OCI-LY7 (cell line): ENCODE data around the gene METTL23. TPM values are rescaled to one million over a fixed set of nuclear protein-coding genes. Genes with fewer than 3 reads are reported as not detected.
"Not testable (repeated sequence)": the region's sequence is repeated elsewhere in the genome, so short reads cannot be mapped to it uniquely, and the experiment has no call there.

ENCODE experiments used
- BruUV-seq: library from RNA; stranded (reverse); fragments of 400-500 nt; replicated peaks from 2 replicates; lab custom pipeline; 2021; lab: Mats Ljungman, UMichigan
- CTCF ChIA-PET: fragments of 300-600 bp; sonication (Branson Sonifier 250); formaldehyde crosslinking; loops from one replicate; lab custom pipeline; 2022; ENCODE audit warnings: antibody characterized with exemption; ENCODE audit not compliant: unreplicated experiment; lab: Charles Lee
- POLR2A ChIA-PET: fragments of 300-600 bp; sonication (Branson Sonifier 250); formaldehyde crosslinking; loops from one replicate; lab custom pipeline; 2022; ENCODE audit warnings: antibody characterized with exemption; lab: Charles Lee
- DNase-seq: peaks from one replicate; pipeline ENCODE4 v3.0.0-alpha.2; 2015; ENCODE audit warnings: low spot score
- H2AFZ ChIP-seq: fragments of 200-600 bp; sonication (generic), shearing (Covaris generic); 2 replicates; pipeline ENCODE4 v1.6.1; 2014; ENCODE audit warnings: mild to moderate bottlenecking, antibody characterized with exemption, low read length, moderate library complexity
- H3K27ac ChIP-seq: fragments of 200-600 bp; sonication (generic); 2 replicates; pipeline ENCODE4 v1.5.1; 2014; ENCODE audit warnings: mixed run types, low read depth, mild to moderate bottlenecking, moderate library complexity, low read length, inconsistent platforms; ENCODE audit not compliant: poor library complexity, severe bottlenecking
- H3K36me3 ChIP-seq: fragments of 200-600 bp; sonication (generic); 2 replicates; pipeline ENCODE4 v1.6.1; 2014; ENCODE audit warnings: mild to moderate bottlenecking, antibody characterized with exemption, low read length, moderate library complexity, mixed read lengths; ENCODE audit not compliant: insufficient read depth
- H3K4me1 ChIP-seq: fragments of 200-600 bp; sonication (generic); 2 replicates; pipeline ENCODE4 v1.5.1; 2014; ENCODE audit warnings: mild to moderate bottlenecking, low read length; ENCODE audit not compliant: insufficient read depth, poor library complexity, severe bottlenecking
- H3K4me2 ChIP-seq: fragments of 200-600 bp; sonication (generic); 2 replicates; pipeline ENCODE4 v1.6.1; 2014; ENCODE audit warnings: mild to moderate bottlenecking, low read length
- H3K4me3 ChIP-seq: fragments of 200-600 bp; sonication (generic); 2 replicates; pipeline ENCODE4 v1.5.1; 2014; ENCODE audit warnings: mild to moderate bottlenecking, low read depth, low read length; ENCODE audit not compliant: poor library complexity, severe bottlenecking
- H3K79me2 ChIP-seq: fragments of 200-600 bp; sonication (generic); 2 replicates; pipeline ENCODE4 v1.6.1; 2016; ENCODE audit warnings: low read depth, mild to moderate bottlenecking, low read length, moderate library complexity, mixed read lengths; ENCODE audit not compliant: insufficient read depth
- H3K9me2 ChIP-seq: fragments of 200-600 bp; sonication (generic); 2 replicates; pipeline ENCODE4 v1.6.1; 2016; ENCODE audit warnings: mild to moderate bottlenecking, low read length, mixed read lengths; ENCODE audit not compliant: insufficient read depth
- H3K9me3 ChIP-seq: fragments of 200-600 bp; sonication (generic); 2 replicates; pipeline ENCODE4 v1.6.1; 2014; ENCODE audit warnings: mild to moderate bottlenecking, mixed run types, low read length, mixed read lengths
- H4K20me1 ChIP-seq: fragments of 200-600 bp; sonication (generic); 2 replicates; pipeline ENCODE4 v1.6.1; 2014; ENCODE audit warnings: mild to moderate bottlenecking, antibody characterized with exemption, low read length, moderate library complexity, mixed read lengths; ENCODE audit not compliant: insufficient read depth
- EZH2phosphoT487 ChIP-seq: fragments of 200-600 bp; sonication (generic); IDR thresholded peaks from 2 replicates; pipeline ENCODE4 v1.6.1; 2018; ENCODE audit warnings: low read depth, borderline replicate concordance, mild to moderate bottlenecking, mixed run types, antibody characterized with exemption, low read length, moderate library complexity, mixed read lengths
- intact Hi-C: fragments of 100-400 bp; cut with micrococcal nuclease; formaldehyde crosslinking; loops from one replicate; pipeline ENCODE4 v1.10.0; 2022; ENCODE audit not compliant: unreplicated experiment
- total RNA-seq, 2 experiments: library from RNA; depleted of rRNA in 1 of 2; stranded (reverse); fragments of >200 nt in 1 of 2; shearing (Covaris generic) in 1 of 2; gene quantifications; 2 replicates each; pipeline ENCODE4 v1.2.3, GENCODE V29; 2014 to 2022
- TF ChIP-seq, protein P1 (sequence below): fragments of 200-600 bp; sonication (generic); conservative IDR thresholded peaks from 2 replicates; pipeline ENCODE4 v1.5.1; 2014; ENCODE audit warnings: mild to moderate bottlenecking, antibody characterized with exemption, low read length, moderate library complexity, mixed read lengths

The METTL23 gene
- total RNA-seq, 2 experiments from 2014 or later: 82.7 to 93.7 TPM

DNA sequence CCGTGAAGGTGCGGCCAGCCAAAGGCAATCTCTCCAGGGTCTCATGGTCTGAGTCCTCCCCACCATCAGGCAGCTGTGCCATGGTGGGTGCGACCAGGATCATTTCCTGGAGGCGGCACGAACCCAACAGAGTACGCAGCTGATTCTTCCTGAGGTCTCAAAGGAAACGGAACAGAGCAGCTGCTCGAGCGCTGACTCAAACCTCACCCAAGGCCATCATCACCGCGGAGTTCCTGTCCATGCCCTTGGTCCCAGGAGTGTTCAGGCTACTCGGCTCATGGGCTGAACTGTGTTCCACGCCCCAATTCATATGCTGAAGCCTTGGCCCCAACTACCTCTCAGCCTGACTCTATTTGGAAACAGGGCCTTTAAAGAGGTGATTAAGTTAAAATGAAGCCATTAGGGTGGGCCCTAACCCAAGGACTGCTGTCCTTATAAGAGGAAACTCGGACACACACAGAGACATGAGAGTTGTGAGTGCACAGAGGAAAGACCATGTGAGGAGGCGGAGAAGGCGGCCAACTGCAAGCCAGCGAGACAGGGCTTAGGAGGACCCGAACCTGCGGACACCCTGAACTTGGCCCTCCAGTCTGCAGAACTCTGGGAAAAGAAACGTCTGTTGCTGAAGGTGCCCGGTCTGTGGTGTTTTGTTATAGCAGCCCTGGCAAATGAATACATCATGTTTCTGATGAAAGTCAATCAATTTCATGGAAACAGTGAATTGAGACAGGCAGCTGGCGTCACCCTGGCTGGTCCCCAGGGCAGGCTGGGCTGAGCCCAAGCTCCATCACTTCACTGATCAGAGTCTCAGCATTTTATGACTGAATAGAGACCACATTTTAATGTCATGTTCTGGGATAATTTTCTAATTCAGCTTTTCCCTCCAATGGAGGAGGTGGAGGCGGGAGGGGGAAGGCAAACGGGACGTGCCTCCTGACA, 29.6 kb upstream of the METTL23 start:
- H3K4me1 ChIP-seq: peaks cover 14% of the 10 kb centered on the region
- ChIA-PET POLR2A (no interaction called here), CTCF (interaction anchor here (0.5 to 0.6 kb wide), 2 partner anchors 9 to 12 kb away, joined by 3 read pairs; no protein-coding TSS in a partner anchor)
- no peaks in the 10 kb centered on the region for H3K9me3 ChIP-seq
- no peaks in the 10 kb centered on the region for H3K9me2 ChIP-seq
- H3K27ac ChIP-seq: no peak overlapping the region
- H4K20me1 ChIP-seq: no peaks in the 10 kb centered on the region
- intact Hi-C loops: no loop called here
- no peak for TF ChIP-seq EZH2phosphoT487
- TF ChIP-seq, protein P1, sequence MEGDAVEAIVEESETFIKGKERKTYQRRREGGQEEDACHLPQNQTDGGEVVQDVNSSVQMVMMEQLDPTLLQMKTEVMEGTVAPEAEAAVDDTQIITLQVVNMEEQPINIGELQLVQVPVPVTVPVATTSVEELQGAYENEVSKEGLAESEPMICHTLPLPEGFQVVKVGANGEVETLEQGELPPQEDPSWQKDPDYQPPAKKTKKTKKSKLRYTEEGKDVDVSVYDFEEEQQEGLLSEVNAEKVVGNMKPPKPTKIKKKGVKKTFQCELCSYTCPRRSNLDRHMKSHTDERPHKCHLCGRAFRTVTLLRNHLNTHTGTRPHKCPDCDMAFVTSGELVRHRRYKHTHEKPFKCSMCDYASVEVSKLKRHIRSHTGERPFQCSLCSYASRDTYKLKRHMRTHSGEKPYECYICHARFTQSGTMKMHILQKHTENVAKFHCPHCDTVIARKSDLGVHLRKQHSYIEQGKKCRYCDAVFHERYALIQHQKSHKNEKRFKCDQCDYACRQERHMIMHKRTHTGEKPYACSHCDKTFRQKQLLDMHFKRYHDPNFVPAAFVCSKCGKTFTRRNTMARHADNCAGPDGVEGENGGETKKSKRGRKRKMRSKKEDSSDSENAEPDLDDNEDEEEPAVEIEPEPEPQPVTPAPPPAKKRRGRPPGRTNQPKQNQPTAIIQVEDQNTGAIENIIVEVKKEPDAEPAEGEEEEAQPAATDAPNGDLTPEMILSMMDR: no peak
- no peak overlapping the region for H3K4me2 ChIP-seq
- DNase-seq: peak; percentile 29
- no peaks in the 10 kb centered on the region for H3K79me2 ChIP-seq
- H3K4me3 ChIP-seq: no peak overlapping the region
- no peak overlapping the region for H2AFZ ChIP-seq
- no peaks in the 10 kb centered on the region for H3K36me3 ChIP-seq
- BruUV-seq: no TSS peak

DNA sequence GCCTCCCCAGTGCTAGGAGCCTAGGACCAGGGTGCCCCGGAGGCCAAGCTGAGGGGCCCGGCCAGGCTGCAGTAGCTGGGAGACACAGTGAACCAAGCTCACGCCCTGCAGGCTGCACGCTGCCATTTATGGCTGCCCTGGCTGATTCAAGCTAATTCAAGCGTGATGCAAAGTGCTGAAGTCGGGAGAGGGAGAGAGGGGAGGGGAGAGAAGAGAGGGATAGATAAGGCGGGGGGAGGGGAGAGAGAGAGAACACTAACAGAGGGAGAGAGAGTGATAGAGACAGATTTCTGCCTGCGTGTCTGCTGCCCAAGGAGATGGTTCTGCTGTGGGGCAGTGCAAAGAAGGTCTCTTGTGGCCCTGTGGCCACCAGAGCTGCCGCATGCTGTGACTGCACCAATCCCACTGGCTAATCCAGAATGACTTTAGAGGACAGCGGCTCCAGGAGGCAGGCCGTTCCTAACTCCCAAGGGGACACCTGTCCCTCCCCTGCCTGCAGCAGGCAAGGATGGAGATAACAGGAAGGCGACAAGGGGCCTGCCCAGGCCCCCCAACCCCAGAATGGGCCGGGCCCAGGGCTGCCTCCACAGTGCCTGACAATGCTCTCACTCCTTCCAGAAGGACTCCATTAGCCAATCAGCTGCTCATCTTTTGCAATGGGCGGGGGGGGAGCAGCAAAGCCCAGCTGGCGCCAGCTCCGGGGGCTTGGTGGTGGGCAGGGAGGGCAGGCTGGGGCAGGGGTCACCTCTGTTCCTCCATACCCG, 28.8 kb upstream of the METTL23 start:
- no peak overlapping the region for H3K4me3 ChIP-seq
- no peak for DNase-seq
- TF ChIP-seq, protein P1: no peak
- no peak for TF ChIP-seq EZH2phosphoT487
- peaks cover 14% of the 10 kb centered on the region for H3K4me1 ChIP-seq
- no peak overlapping the region for H3K4me2 ChIP-seq
- no peak overlapping the region for H3K27ac ChIP-seq
- POLR2A ChIA-PET: interaction anchor here (0.6 kb wide), 2 partner anchors 24 to 225 kb away, joined by 3 read pairs; no protein-coding TSS in a partner anchor
- H2AFZ ChIP-seq: no peak overlapping the region
- no peaks in the 10 kb centered on the region for H3K36me3 ChIP-seq
- no TSS peak for BruUV-seq
- CTCF ChIA-PET: no interaction called here
- intact Hi-C loops: no loop called here
- no peaks in the 10 kb centered on the region for H3K9me2 ChIP-seq
- no peaks in the 10 kb centered on the region for H3K9me3 ChIP-seq
- no peaks in the 10 kb centered on the region for H3K79me2 ChIP-seq
- H4K20me1 ChIP-seq: no peaks in the 10 kb centered on the region

GRCh38 chr17:76698466-76698977, 28.1 kb upstream of the METTL23 start:
- H4K20me1 ChIP-seq, DNase-seq, H2AFZ ChIP-seq, H3K27ac ChIP-seq, BruUV-seq, H3K36me3 ChIP-seq, H3K9me2 ChIP-seq, H3K4me2 ChIP-seq, H3K9me3 ChIP-seq, H3K79me2 ChIP-seq, intact Hi-C loops, H3K4me3 ChIP-seq, CTCF ChIA-PET: not testable (repeated sequence)
- H3K4me1 ChIP-seq: peaks cover 14% of the 10 kb centered on the region
- POLR2A ChIA-PET: interaction anchor here (0.6 kb wide), 1 partner anchor 225 kb away, joined by 3 read pairs; no protein-coding TSS in a partner anchor
